ENCODE results near the gene OR52W1. TPM values are rescaled to one million over a fixed set of nuclear protein-coding genes. Genes with fewer than 3 reads are reported as not detected.
"Not testable (repeated sequence)": the region's sequence is repeated elsewhere in the genome, so short reads cannot be mapped to it uniquely, and the experiment has no call there.

The OR52W1 gene
- polyA plus RNA-seq, 3 donors = 0.11 to 0.19 TPM; not detected in 1

DNA sequence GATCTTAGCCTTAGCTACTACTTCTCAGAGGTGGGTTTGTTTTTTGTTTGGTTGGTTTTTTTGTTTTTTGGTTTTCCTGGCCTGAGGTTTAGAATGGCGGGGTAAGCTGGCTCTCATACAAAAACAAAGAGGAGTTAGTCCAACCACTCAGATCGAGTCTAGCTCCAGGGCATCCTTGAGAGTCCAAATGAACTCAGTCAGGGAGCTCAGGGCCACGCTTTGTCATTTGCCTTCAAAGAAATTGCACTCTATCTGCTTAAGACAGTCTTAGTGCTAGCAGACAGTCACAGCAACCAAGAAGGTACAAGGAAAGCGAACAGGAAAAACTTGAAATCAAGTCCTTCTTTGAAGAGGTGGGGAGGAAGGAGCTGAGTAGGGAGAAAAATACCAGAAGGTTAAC is 17.5 kb downstream of the OR52W1 start:
- no peak for DNase-seq (ENCODE audit: low read depth in 3 of 3, low spot score in 2 of 3)

DNA sequence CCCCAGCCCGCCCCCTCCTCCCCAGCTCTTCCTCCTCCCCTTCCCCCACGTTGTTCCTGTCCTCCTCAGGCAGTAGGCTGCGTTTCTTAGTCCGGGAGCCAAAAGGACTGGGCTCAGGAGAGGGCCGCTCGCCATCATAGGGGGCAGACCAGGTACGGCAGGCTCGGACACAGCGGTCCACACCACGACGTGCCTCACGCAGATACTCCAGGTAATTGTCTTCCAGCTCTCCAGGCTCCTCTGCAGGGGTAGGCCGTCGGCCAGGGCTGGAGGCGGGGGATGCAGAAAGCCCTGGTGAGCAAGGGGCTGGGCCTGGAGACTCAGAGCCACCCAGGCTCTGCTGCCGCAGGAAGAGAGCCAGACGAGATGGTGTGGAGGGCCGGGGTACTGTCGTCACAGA is 18.7 kb downstream of the OR52W1 start:
- DNase-seq (ENCODE audit: low read depth in 3 of 3, low spot score in 2 of 3) = no peak

DNA sequence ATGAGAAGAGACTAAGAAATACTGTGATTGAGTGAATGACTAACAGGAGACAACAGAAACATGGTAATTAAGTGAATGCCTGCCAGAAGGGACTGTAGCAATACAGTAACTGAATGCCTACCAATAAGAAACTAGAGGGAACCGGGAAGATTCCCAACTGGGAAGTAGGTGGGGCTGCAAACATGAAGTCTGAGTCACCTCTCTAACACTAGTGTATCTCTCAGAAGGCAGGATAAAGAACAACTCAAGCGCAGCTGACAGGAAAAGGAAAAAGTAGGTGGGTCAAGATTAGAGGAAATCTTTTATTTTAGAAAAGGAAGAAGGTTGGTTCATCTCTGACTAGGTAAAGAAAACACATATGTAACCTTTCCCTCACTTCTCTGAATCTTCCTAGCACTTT is 20.3 kb downstream of the OR52W1 start:
- no peak for DNase-seq (ENCODE audit: low read depth in 3 of 3, low spot score in 2 of 3)

DNA sequence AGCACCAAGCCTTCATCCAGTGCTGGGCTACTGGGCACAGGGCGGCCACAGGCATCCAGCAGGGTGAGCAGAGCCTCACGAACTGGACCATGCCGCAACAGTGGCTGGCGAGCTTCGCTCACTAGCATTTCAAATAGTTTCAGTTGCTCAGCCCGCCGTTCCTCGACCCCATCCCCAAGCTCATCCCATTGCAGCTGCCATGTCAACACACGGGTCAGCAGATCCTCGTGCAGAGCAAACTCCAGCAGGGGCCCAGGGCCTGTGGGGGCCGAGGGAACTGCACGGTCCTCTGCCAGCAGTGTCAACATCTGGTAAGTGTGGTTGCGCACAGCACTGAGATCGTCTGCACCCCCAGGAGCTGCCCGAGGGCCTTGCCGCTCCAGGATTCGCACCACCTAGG is 24.8 kb downstream of the OR52W1 start:
- no peak for DNase-seq (ENCODE audit: low read depth in 3 of 3, low spot score in 2 of 3)

DNA sequence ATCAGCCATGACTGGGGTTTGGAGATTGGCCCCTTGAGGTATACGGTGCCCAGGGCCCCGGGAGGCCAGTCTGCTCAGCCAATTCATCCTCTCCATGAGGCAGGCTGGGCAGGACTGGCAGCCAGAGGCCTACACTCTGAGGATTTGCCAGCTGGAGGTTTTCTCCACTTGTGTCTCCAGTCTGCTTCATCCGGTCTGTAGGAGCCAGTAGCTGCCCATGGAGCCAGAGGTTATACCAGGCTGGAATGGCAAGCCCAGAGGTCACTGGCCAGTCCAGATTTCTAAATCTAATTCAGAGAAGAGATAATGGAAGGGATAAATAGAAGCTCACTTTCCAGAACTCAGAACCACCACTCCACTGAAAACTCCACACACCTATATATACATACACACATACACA is 25.4 kb downstream of the OR52W1 start:
- DNase-seq (ENCODE audit: low read depth in 3 of 3, low spot score in 2 of 3) = no peak

DNA sequence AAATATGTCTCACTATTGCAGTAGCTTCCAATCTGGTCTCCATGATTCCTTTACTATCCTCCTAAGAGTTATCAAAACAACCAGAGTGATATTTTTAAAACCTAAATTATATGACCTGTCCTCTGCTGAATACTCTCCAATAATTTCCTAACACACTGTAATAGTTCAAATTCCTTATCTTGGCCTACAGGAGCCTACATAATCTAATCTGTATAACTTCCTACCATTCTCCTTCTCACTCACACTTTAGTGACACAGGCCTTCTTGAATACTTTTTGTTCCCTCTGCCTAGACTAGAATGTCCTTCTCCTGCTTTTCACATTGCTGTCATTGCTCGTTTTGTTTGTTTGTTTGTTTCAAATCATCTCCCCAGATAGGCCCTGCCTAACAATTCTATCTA is 26.0 kb downstream of the OR52W1 start:
- DNase-seq (ENCODE audit: low read depth in 3 of 3, low spot score in 2 of 3) = no peak

DNA sequence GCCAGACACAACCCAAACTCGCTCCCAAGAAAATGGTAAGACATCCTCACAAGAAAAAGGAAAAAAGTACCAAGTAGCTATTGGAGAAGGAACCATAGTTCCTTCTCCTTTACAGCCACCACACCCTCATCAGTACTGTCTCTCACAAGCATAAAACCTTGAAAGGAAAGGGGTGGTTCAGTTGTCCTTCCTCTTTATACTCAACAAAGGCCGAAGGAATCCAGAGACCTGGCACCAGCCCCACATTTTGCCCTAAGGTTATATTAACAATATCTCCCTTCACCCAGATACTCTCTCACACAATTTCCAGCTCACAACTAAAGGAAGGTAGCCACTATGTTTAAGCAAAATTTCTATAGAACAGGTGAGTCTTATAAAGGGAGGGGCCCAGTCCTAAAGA is 26.9 kb downstream of the OR52W1 start:
- DNase-seq (ENCODE audit: low read depth in 3 of 3, low spot score in 2 of 3) = no peak

DNA sequence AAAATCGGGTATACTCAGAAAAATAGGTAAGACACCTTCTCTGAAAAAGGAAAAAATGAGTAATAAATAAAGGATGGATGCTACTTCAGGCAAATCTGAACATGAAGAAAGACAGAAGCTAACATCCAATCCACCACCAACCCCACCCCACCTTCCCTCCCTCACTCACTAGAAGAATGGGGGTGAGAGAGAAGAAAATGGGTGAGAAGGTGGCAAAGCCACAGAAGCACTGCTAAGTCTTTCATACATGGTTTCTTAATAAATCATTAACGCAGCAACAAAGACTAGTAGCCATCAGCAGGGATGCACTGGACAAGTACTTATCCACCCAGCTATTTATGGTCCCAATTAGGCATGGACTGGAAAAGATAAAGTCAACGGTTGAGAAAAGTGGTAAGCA is 29.5 kb downstream of the OR52W1 start:
- DNase-seq (ENCODE audit: low read depth in 3 of 3, low spot score in 2 of 3) = no peak

DNA sequence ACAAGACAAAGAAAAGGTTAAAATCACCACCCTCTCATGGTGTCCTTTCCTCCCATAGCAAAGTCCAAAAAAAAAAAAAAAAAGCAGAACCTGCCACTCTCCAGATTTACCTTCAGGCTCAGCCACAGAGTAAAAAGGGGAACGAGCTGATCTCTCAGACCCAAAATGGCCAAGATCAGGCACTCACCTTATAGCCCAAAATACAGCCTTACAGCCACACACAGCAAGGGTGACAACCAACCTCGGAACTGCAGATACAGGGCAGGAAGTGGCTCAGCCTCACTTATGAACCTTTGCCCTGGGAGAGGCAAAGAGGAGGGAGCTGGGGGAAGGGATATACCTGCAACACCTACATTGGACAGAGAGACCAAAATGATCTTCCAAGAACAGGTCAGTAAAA is 30.9 kb downstream of the OR52W1 start:
- no peak for DNase-seq (ENCODE audit: low read depth in 3 of 3, low spot score in 2 of 3)

DNA sequence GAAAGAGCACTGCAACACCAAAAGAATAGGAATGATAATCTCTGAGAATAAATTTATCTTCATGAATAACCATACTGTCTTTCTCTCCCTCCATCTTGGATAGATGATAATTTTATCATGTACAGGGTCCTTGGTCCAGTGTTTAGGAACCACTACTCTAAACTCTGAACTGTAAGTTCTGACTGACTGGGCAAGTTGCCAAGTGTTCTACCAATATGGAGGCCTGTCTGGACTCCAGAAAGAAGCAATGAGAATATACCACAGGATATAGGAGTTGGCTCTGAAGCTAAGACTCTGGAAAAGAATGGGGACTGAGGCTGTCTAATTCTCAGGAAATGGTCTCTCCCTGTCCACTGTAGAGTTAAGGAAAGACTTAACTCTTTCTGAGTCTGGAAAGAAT is 33.9 kb downstream of the OR52W1 start:
- DNase-seq (ENCODE audit: low read depth in 3 of 3, low spot score in 2 of 3) = no peak

DNA sequence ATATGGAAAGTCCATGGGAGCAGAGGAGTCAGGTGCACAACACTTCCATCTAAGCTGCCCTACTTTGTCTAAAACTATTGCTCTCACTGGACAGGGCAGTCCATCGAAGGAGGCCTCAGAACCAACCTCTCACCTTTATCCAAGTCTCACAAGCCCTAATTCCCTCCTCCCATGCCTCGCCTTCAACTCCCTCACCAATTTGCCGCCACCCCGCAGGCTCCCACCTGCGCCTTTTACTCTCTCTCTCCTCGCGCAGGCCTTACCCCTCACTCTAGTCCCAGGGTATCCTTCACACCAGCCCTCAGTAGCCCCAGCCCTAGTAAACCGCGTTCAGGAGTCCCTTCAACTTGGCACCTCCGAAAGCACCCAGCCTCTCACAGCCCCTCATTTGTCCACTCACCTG is 35.0 kb downstream of the OR52W1 start:
- DNase-seq (ENCODE audit: low read depth in 3 of 3, low spot score in 2 of 3) = no peak

DNA sequence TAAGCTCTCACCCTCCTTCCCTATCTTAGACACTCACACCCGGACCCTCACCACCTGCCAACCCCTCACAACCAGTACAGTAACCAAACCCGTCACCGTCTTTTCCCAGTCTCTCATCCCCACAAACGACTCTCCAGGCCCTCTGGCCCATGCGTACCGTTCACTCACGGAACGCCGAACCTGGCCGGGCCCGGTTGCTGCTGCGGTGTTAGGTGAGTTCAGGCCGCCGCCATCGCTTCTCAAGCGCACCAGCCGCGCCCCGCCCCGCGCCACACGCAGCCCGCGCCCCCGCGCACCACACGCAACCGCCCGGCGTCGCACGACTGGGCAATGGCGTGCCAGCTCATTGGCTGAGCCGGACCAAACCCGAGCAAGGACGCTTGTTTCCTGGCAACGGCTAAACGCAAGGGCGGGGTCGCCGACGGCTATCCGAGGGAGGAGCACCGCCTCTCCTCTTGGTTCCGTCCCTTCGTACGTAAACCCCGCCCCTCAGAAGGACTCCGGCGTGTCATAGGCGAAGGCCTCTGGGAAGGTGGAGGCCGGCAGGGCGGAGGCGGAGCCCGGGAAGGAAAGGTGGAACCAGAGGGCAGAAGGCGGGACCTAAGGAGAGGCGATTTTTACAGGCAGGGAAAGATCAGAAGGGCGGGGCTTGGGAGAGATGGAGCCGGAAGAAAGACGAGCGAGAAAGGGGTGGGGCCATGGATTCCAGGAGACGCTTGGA is 35.5 kb downstream of the OR52W1 start, which contains the start of gene FHIP1B:
FHIP1B (minus strand) TSS at position 250 of the 721 bp plus-strand sequence. CDS start 10,120 bp downstream, outside the sequence.
- peak; percentile 99 for DNase-seq (ENCODE audit: low read depth in 3 of 3, low spot score in 2 of 3)

DNA sequence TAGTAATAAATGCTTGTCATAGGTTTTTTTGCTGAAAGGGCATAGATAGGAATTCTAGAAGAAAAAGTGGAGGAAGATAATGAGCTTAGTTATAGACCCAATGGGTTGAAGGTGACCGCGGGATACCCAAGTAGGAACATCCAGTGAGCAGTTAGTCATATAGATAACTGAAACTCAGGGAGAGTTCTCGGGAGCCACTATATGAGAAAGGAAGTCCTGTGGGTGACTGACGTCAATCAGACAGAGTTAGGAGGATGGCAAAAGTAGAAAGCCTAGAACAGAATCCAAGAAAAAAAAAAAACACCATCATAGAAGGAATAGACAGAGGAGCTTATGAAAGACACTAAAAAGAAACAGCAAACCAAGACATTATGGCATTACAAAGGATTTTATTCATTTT is 38.2 kb downstream of the OR52W1 start:
- no peak for DNase-seq (ENCODE audit: low read depth in 3 of 3, low spot score in 2 of 3)

DNA sequence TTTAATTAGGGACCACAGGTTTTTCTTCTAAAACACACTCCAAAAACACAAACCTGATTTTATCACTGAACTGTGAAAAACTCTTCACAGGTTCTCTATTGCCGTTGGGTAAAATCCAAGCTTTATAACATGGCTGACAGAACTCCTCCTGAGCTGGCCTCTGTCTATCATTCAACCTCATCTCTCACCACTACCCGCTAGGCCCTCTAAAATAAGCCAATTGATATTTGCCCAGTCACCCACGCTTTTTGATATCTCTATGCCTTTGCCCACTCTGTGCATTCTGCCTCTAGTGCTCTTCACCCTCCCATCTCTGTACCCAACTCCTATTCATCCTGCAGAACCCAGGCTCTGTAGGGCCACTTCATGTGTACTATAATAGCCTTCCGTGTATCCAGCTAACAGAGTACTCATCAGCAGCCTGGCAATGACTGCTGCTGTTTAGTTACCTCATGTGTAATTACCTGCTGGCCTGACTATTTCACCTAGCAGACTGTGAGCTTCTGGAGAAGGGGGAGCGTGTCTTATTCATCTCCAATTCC is 38.8 kb downstream of the OR52W1 start:
- no peak for DNase-seq (ENCODE audit: low read depth in 3 of 3, low spot score in 2 of 3)

DNA sequence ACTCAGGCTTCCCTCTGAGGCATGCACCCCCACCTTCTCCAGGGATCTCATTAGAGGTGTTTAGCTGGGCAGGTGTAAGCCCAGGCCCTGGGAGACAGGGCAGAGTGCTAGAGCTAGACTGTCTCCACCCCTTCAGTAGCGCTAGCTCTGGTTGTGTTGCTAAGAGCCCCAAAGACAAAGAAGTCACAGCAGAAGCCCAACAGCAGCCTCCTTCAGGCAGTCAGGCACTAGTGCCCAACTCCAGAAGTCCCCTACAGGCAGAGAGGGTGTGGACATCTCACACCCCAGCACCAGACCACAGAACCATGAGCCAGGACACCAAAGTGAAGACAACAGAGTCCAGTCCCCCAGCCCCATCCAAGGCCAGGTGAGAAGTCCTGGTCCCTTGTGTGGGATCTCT is 39.9 kb downstream of the OR52W1 start, which contains the start of gene CNGA4:
CNGA4 (plus strand) TSS at position 188 of the 400 bp plus-strand sequence; CDS start at position 306, 118 bp downstream.
- no peak for DNase-seq (ENCODE audit: low read depth in 3 of 3, low spot score in 2 of 3)

DNA sequence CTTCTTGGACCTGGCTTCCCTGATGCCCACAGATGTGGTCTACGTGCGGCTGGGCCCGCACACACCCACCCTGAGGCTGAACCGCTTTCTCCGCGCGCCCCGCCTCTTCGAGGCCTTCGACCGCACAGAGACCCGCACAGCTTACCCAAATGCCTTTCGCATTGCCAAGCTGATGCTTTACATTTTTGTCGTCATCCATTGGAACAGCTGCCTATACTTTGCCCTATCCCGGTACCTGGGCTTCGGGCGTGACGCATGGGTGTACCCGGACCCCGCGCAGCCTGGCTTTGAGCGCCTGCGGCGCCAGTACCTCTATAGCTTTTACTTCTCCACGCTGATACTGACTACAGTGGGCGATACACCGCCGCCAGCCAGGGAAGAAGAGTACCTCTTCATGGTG is 41.1 kb downstream of the OR52W1 start:
- no peak for DNase-seq (ENCODE audit: low read depth in 3 of 3, low spot score in 2 of 3)

DNA sequence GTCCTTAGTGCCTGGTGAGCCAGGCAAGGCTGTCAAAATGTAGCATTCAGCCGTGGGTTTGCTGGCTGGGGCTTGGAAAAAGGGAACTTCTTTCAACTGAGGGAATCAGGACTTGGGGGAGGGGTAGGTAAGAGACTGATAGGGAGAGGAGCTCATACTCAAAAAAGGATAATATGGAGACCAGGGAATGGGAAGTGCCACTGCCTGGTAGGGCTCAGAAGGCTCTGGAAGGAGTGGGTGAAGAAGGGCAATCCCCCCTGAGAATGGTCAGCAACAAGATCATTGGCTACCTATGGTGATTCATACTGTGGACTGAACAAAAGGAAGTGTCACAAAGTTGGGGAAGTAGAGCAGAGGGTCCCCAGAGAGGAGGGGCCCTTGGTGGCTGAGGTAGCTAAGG is 41.8 kb downstream of the OR52W1 start:
- DNase-seq (ENCODE audit: low read depth in 3 of 3, low spot score in 2 of 3) = no peak

DNA sequence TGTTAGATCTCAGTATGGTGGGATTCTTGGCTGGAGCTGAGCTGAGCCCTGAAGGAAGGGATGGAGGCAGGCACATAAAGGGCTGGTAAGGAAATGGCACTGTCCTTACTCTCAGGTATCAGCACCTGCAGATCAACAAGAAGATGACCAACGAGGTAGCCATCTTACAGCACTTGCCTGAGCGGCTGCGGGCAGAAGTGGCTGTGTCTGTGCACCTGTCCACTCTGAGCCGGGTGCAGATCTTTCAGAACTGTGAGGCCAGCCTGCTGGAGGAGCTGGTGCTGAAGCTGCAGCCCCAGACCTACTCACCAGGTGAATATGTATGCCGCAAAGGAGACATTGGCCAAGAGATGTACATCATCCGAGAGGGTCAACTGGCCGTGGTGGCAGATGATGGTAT is 42.3 kb downstream of the OR52W1 start:
- DNase-seq (ENCODE audit: low read depth in 3 of 3, low spot score in 2 of 3) = no peak

DNA sequence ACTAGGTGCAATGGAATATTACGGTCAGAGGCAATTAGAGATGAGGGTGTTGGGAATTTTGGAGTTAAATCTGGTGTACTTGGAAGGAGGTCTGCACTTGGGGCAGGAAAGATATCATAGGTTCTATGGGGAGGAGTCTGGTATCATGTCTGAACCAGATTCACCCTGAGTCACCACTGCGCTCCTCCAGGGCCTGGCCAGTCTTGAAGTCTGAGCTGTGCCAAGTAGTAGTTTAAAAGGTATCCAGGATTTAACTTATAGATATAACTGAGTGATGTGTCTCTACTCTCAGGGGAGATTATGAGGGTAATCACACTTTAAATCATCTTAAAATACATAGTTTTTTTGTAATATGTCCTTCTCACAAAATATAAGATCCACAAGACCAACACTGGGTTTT is 46.5 kb downstream of the OR52W1 start:
- DNase-seq (ENCODE audit: low read depth in 3 of 3, low spot score in 2 of 3) = no peak

DNA sequence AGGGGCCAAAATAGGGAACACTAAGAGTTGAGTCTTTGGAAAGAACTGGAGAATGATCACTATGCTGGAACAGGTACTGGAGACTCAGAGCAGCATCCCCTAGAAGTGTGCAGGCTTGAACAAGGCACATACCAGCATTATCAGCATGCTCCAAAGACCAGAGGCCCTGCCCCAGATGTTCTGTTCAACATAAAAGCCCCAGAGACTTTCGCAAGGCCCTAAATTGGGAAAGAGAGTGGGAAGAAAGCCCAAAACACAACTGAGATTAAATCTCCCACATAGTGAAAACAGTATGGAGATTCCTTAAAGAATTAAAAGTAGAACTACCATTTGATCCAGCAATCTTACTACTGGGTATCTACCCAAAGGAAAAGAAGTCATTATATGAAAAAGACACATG is 49.2 kb downstream of the OR52W1 start:
- no peak for DNase-seq (ENCODE audit: low read depth in 3 of 3, low spot score in 2 of 3)

DNA sequence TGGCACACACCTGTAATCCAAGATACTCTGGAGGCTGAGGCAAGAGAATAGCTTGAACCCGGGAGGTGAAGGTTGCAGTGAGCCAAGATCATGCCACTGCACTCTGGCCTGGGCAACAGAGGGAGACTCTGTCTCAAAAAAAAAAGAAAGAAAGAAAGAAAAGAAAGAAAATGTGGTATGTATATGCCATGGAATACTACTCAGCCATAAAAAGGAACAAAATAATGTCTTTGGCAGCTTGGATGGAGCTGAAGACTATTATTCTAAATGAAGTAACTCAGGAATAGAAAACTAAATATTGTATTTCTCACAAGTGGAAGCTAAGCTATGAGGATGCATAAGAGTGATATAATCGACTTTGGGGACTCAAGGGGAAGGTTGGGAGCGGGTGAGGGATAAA is 49.9 kb downstream of the OR52W1 start:
- DNase-seq (ENCODE audit: low read depth in 3 of 3, low spot score in 2 of 3) = not testable (repeated sequence)
